HG03135 (cell line): Measurements from ENCODE around the gene RBM19.
"Not testable (repeated sequence)": the region's sequence is repeated elsewhere in the genome, so short reads cannot be mapped to it uniquely, and the experiment has no call there.

Experiments used
- ATAC-seq: cut with Tn5 transposase; IDR thresholded peaks from one replicate; pipeline ENCODE4 v1.9.1; 2021; ENCODE audit warnings: mild to moderate bottlenecking, moderate library complexity; ENCODE audit not compliant: unreplicated experiment

Gene RBM19

DNA sequence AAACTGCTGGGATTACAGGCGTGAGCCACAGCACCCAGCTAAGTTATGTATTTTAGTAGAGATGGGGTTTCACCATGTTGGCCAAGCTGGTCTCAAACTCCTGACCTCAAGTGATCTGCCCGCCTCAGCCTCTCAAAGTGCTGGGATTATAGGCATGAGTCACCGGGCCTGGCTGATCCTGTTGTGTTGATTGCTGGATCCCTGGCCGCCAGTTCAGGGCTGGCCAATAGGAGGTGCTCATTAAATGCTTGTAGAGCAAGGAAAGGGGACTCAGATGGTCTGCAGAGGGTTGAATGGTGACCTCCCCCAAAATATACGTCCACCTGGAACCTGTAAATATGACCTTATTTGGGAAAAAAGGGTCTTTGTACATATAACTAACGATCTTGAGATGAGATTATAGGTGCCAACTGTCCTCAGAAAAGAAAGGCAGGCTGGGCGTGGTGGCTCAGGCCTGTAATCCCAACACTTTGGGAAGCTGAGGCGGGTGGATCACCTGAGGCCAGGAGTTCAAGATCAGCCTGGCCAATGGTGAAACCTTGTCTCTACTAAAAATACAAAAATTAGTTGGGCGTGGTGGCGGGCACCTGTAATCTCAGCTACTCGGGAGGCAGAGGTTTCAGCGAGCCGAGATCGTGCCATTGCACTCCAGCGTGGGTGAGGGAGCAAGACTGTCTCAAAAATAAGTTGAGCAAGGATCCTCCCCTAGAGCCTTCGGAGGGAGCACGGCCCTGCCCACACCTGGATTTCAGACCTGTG is 156.5 kb downstream of the RBM19 start:
- not testable (repeated sequence) for ATAC-seq

DNA sequence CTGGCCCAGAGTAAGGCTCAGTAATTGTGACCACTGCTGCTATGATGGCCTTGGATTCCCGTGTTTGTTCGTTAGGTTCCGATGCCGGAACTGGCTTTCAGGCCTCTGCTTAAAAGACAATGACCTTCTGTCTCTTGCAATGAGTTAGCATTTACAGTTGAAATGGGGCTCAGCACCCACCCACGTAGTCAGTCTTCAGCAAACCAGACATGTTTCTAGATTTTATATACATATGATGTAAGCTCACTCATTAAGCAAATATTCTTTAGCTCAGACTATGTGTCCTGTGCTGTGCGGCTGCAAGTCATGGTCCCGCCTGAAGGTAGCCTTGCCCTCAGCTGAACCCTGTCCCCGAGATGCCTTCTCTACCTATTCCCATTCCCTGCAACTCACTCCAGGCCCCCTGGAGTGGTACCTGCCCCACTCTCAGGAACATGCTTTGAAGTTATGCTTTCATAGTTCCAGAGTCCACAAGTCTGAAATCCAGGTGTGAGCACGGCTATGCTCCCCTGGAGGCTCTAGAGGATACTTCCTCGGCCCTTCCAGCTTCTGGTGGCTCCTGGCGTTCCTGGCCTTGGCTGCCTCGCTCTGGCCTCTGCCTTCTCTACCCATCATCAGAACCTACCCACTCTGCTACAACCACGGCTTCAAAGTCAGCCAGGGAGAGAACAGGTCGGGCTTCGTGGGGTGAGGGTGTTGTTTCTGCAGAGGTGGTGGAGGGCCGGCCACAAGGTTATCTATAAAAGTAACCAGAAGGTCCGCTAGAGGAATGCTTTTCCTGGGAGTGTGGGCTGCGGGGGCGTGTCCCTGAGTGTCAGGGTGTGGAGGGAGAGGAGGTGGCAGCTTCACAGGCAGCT is 157.8 kb downstream of the RBM19 start:
- ATAC-seq, result no peak

- no peak for ATAC-seq
These were observed 160.5 kb downstream of the RBM19 start for GRCh38 chr12:113805673-113806072.

GRCh38 chr12:113804961-113805600 is 161.0 kb downstream of the RBM19 start:
- no peak for ATAC-seq

DNA sequence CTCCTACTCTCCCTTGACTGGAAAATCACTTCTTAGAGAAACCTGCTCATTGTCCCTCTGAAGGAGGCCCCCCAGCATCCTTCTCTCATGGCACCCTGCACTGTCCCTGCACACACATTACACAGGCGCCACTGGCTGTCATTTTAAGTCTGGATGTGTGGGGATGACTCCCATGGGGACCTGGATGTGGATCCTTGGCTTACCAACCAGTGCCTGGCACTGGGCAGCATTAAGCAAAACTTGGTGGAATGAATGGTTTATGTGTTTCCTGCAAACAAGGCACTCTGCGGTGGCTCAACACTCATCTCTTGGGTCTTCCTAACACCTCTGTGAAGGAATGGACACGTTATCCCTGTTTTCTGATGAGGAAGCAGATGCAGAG is 162.4 kb downstream of the RBM19 start:
- no peak for ATAC-seq

DNA sequence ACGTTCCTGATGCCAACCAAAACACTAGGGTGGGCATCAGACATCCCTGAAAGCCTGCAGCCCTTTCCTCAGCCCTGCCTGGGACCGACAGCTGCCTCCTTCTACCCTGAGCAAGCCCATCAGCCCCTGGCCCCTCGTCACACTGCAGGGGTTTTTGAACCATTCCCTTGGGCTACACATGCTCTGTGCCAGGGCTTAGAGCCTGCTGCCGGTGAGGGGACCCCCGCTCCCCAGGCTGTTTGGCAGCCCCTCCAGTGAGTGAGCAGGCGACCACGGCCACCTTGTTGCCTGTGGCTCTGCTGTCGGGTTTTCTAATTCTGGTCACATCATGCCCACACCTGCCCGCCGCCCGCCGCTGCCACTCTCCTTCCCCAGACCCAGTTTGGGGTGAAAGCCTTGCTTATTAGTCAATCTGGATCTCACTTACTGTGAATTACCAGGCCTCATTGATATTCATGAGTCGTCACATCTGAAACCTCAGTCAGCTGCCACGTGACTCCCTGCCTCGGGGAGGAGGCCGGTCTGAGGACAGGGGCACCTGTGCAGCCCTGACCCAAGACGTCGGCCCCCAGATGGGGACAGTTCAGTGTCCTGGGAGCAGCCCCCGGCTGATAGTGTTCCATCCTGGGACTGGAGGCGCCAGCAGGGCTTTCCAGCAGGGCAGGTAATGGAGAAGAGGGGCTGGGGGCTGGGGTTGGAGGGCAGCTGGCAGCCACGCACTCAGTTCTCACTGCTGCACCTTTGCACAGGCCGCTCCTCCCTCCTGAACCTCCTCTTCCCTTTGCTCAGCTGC is 163.0 kb downstream of the RBM19 start:
- ATAC-seq, result no peak

DNA sequence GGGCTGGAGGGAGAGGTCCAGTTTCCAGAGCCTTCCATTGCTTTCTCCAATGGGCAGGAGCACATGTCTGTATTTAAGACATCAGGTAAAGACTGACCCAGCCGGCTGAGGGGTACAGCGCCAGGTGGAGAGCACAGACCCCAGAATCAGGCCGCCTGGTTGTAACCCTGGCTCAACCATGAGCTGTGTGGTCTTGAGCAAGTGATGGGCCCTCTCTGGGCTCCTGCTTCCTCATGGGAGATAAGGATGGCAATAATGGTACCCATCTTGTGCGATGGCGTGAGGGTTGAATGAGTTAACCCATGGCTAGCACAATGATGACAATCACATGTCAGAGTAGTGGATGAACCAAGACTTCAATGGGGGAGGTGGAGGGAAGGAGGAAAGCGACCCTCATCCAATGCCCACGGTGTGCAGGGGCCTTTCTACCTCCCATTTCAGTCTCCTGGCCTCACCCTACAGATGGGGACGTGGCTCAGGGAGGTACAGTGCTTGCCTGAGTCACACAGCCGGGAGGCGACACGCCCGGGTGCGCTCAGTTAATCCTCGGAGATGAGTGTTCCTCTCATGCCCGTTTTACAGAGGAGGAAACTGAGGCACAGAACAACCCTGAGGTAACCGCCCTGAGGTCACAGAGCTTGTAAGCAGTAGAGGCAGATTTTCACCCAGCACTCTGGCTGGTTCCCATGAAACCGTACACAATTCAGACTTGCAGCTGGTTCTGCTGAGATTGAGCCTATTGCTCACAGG is 163.9 kb downstream of the RBM19 start:
- no peak for ATAC-seq

DNA sequence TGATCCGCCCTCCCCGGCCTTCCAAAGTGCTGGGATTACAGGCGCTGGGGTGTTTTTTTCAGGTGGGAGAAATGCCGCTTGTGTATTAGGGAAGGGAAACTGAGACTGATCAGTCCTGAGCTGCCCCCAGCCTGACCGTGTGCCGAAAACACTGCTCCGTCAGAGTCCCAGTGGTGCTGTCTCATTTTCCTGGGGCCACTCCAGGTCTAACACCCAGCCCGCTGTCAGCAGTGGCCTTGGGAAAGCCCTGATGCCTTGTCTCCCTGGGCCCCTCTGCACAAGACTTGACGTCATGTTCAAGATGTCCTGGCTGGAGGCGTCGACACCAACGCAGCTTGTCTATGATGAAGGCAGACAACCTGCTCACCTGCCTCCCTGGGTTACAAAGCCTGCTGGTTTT is 165.9 kb downstream of the RBM19 start:
- no peak for ATAC-seq

DNA sequence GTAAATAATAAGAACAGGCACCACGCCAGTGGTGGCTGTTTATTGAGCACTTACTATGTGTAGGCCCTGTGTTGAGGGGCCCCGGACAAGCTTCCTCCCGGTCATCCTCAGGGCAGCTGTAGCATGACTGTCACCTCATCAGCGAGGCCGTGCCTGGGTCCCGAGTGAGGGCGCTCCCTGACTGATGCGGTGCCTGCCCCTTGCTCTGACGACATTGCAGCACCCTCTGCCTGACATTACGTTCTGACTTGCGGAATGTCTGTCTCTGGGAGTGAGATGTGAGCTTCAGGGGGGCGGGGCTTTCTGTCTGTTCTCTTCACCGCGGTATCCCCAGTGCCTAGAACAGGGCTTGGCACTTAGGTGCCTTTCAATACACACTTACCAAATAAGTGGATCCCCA is 167.6 kb downstream of the RBM19 start:
- no peak for ATAC-seq

DNA sequence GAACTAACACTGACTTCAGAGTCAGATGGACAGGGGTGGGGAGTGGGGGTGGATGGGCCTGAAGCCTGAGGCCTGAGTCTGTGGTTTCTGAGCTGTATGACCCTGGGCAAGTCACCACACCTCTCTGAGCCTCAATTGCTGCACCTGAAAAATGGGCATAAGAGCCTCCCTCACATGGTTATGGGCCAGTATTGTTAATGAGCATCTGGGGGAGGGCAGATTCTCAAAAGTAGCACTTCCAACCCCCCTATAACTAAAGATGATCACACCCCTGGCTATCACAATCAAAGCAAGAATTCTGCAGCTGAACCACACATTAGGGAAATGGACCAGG is 168.6 kb downstream of the RBM19 start:
- ATAC-seq, result no peak

DNA sequence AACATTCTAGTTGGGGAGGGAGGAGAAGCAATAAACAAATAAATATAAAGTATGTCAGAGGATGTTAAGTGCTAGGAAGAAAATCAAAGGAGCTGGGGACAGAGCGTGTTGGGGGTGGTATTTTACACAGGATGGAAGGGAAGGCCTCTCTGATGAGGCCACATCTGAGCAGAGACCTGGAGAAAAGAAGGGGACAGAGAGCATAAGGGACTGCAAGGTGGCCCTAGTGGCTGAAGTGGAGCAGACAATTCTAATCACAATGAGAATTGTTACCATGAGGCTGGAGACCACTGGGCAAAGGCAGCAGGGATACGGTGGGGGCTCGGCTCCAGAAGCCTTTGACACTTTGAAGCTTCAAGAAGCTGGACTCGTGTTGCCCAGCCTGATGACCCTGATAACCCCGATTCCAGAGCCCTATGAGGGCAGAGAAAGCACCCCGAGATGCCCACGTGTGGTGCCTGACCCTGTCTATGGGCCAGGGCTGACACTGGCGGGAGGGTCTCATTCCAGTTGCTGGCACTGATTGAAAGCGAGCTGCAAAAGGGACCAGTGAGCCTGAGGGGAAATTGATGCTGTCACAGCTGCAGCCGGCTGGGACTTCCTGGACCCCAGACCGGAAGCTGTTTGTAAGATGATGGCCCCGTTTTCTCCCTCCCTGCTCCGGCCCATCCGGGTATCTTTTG is 169.1 kb downstream of the RBM19 start:
- no peak for ATAC-seq

- no peak for ATAC-seq
These were observed 169.9 kb downstream of the RBM19 start for GRCh38 chr12:113796066-113796827.

DNA sequence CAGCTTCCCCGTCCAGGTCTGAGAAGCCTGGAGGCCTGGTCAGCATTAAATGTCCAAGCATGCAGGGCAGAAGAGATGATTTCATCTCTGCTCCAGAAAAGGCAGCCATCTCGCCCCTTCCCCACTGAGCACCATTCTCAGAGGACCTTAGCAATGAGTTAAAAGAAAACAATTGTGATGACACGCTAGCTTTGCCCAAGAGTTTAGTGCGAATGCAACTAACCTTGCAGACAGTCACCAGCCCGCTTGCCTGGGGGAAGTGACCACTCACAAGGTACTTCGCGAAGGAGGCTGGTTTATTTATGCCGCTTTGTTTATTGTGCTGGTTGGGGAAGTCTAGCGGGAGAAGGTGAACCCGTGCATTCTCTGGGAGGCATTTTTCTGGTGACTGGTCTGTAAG is 170.7 kb downstream of the RBM19 start:
- ATAC-seq, result no peak

- ATAC-seq, result no peak
These were observed 171.4 kb downstream of the RBM19 start for GRCh38 chr12:113794774-113795173.

DNA sequence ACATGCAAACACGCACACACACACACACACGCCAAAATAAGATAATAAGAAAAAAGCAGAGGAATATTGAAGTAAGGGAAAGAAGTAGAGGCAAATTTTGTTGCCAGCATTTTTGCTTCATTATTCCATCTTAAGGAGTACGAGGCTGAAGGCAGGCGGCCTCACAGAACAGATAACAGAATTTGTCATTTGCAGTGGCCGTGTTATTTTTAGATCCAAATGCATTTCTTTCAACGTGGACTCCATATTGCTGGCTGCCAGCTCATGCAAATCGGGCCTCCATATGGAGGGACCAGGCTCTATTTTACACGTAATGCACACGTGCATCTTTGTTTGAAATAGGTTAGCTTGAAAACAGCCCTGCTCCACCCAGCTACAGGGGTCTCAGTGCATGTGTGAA is 172.9 kb downstream of the RBM19 start:
- ATAC-seq, result no peak

- no peak for ATAC-seq
These were observed 173.7 kb downstream of the RBM19 start for GRCh38 chr12:113792450-113792849.

DNA sequence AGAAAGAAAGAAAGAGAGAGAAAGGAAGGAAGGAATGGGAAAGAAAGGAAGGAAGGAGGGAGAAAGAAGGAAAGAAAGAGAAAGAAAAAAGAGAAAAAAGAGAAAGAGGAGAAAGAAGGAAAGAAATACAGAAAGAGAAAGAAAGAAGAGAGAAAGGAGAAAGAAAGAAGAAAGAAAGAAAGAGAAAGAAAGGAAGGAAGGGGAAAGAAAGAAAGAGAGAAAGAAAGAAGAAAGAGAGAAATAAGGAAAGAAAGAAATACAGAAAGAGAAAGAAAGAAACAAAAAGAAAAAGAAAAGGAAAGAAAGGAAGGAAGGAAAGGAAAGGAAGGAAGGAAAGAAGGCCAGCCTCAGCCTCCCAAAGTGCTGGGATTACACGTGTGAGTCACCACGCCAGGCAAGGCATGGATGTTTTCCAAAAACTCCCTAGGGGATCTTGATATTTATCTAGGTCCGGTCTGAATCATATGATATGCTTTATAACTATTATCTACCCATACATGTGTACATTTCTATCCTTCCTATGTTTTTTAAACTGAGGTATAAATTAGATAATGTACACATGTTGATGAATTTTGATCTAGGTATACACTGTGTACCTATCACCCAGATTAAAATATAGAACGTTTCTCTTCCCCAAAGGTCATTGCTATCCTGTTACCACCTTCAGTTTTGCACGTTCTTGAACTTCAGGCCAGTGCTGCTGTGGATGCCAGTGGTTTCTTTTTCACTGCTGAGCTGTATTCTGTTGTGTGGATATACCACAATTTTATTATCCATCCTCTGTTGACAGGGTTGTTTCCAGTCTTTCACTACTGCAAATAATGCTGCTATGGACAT is 177.9 kb downstream of the RBM19 start:
- ATAC-seq, result no peak

DNA sequence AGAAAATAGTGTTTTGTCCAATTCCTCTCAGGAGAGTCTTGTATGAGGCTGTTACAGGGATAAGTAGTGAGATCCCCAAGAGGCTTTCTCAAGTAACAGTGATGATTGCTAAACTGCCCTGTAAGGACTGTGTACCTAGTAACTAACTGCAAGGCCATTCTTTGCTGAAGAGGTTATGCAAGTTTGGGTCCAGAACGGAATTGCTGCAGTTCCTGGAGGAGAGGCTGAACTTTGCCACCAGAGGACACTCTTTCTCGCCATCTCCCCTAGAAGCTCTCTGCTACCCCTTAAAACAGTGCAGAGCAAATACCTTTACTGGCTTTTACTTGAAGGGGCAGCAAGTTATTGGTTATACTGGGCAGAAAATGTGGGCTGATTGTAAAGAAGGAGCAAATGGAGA is 180.0 kb downstream of the RBM19 start:
- no peak for ATAC-seq
